GM13977 (cell line): ENCODE measurements around the gene SNAPC1.

Experiments used
- DNase-seq: peaks from one replicate; pipeline ENCODE4 v3.0.0; 2012; ENCODE audit warnings: low spot score
- in situ Hi-C: fragments of 300-500 bp; cut with MboI; formaldehyde crosslinking; loops from one replicate; pipeline ENCODE4 v1.12.0; 2022; ENCODE audit warnings: low sequenced_read_pairs, low pct_unique_long_range_greater_than_20kb, mixed read lengths, inconsistent platforms; ENCODE audit not compliant: unreplicated experiment
- TF ChIP-seq, protein P1 (sequence below): IDR thresholded peaks from 2 replicates; pipeline ENCODE4 v1.5.1; 2012; ENCODE audit warnings: mild to moderate bottlenecking, control low read depth; ENCODE audit not compliant: insufficient read depth; ENCODE audit errors: extremely low read depth, missing control alignments

The SNAPC1 gene, protein sequence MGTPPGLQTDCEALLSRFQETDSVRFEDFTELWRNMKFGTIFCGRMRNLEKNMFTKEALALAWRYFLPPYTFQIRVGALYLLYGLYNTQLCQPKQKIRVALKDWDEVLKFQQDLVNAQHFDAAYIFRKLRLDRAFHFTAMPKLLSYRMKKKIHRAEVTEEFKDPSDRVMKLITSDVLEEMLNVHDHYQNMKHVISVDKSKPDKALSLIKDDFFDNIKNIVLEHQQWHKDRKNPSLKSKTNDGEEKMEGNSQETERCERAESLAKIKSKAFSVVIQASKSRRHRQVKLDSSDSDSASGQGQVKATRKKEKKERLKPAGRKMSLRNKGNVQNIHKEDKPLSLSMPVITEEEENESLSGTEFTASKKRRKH

DNA sequence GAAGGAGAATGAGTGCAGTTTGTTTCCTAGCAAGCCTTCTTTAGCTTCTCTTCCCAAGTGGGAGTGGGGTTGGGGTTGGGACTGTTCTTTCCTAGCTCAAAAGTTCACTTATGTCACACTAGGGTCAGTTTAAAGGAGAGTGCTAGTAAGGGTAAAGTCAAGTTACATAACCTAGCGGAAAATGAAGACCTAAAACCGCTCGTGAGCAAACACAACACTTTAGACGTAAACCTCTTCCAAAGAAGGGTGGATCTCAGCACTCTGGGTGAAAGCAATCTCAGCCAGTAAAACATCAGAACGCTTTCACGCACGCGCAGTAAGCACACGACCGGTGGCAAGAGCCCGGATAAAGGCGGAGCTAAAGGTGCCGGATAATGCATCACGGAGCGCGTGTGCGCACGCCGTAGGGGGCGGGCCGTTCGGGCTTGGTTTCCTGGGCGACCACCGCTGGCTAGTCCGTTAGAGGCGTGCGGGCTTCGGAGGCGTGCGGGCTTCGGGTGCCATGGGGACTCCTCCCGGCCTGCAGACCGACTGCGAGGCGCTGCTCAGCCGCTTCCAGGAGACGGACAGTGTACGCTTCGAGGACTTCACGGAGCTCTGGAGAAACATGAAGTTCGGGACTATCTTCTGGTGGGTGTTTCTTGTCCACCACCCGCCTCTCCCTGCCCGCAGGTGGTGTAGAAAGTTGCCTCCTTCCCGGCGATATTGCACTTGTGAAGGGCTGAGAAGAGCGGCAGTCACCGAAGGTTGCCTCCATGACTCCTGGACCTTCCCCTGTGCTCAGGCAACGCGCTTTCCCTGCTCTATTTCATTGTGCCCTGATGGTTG is at the start of gene SNAPC1:
Gene SNAPC1, plus strand, starts transcription at position 462 of the 828 bp plus-strand sequence. Its CDS starts 41 bp downstream, at position 503.
- peak; percentile 97 for DNase-seq
- in situ Hi-C loops = no loop called here
- TF ChIP-seq, protein P1, sequence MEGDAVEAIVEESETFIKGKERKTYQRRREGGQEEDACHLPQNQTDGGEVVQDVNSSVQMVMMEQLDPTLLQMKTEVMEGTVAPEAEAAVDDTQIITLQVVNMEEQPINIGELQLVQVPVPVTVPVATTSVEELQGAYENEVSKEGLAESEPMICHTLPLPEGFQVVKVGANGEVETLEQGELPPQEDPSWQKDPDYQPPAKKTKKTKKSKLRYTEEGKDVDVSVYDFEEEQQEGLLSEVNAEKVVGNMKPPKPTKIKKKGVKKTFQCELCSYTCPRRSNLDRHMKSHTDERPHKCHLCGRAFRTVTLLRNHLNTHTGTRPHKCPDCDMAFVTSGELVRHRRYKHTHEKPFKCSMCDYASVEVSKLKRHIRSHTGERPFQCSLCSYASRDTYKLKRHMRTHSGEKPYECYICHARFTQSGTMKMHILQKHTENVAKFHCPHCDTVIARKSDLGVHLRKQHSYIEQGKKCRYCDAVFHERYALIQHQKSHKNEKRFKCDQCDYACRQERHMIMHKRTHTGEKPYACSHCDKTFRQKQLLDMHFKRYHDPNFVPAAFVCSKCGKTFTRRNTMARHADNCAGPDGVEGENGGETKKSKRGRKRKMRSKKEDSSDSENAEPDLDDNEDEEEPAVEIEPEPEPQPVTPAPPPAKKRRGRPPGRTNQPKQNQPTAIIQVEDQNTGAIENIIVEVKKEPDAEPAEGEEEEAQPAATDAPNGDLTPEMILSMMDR = no peak

DNA sequence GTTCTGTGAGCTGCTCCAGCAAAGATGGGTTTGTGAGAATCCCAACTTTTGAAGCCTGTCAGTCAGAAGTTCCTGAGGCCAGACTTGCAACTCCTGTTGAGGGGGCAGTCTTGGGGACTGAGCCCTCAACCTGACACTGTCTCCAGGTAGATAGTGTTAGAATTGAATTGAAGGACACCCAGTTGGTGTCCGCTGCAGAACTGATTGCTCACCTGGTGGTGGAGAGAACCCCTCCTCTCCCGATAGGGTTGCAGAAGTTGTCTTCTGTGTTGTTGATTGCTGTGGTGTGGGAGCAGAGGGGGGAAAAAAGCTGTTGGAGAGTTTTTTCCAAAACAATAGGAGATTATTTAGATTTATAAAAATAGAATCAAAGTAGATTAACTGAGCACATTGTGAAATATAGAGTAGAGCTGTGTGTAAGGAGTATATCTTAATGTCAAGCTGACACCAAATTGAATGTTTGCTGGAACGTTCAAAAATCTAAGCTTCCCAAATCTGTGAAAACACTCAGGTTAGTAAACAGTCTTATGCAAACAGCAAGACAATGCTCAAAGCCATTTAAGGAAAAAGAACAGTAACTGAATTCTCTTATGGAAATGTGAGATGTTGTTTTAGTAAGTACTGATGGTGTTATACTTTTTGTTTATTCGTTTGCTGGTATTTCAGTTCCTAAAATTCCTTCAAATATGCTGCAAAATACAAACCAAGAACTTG is 48.3 kb upstream of the SNAPC1 start:
- in situ Hi-C loops = no loop called here
- no peak for DNase-seq
- TF ChIP-seq, protein P1 = no peak

DNA sequence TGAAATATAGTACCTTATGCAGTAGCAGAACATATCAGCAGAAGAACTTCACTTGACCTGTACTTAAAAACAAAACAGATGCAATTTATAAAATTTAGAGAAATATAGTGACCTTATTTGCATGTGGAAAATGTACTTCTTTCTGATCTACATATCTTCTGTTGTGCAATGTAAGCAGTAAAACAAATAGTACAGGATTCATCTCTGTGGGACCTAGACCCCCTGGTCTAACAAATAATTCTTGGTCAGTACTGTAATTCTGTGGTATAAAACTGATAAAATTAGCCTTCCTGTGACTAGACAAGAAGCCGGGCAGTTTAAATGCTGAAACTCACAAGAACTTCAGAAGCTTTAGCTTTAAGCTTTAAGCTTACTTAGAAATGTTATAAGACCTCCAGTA is 45.3 kb upstream of the SNAPC1 start:
- TF ChIP-seq, protein P1 = no peak
- no peak for DNase-seq
- in situ Hi-C loops = no loop called here

DNA sequence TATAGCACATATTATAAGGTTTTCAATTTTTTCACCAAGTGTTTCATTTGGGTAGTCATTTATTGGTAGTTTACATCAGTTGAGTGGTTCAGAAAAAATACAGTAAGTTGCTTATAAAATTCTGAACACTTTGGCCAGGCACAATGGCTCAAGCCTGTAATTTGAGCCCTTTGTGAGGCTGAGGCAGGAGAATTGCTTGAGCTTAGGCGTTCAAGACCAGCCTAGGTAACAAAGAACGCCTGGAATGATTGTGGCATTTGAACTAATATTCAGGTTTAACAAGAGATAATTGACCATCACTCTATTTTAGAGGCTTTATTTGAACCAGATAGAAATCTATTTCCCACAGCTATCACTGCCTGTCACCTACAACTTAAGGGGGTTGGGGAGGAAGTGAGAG is 44.2 kb upstream of the SNAPC1 start:
- in situ Hi-C loops = no loop called here
- DNase-seq = no peak
- TF ChIP-seq, protein P1 = no peak

DNA sequence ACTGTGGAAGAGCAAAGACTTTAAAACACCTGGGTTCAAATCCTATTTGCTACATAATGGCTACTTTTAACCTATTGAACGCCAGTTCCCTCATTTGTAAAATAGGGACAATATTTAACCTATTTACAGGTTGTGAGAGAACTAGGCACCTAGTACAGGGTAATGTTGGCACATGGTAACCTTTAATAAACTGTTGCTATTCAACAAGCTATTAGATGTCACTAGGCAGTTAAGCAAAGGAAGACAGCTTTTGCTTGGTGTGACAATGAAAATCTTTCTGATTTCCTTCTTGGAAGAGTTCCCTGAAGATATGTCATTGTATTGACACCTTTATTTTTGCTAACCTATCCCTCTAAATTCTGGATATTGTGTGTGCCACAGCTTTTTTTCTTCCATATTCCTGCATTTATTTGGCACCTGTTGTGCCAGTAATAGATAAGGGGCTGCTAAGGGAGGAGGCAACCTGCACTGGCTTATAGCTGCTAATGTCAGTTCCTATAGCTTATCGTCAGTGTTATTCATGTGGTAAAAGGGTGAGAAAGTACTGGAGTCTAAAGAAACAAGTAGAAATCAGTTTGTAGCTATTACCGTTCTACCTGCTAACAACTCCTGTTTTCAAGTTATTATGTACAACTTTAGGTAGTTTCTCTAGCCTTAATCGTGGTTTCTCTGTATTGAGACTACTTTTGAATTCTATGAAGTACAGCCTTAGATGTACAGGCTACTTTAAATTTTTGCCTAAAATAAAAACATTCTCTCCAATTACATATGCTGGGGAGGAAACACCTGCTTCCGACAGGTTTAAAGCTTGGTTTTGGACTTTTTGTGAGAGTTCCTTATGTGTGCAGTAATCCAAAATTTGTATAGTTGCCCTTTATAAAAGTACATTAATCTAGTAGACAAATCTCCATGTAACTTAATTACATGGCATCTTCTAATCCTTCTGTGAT is 42.6 kb upstream of the SNAPC1 start:
- DNase-seq = no peak
- in situ Hi-C loops = no loop called here
- TF ChIP-seq, protein P1 = no peak
